ENCODE data around the gene ICAM5.

DNA sequence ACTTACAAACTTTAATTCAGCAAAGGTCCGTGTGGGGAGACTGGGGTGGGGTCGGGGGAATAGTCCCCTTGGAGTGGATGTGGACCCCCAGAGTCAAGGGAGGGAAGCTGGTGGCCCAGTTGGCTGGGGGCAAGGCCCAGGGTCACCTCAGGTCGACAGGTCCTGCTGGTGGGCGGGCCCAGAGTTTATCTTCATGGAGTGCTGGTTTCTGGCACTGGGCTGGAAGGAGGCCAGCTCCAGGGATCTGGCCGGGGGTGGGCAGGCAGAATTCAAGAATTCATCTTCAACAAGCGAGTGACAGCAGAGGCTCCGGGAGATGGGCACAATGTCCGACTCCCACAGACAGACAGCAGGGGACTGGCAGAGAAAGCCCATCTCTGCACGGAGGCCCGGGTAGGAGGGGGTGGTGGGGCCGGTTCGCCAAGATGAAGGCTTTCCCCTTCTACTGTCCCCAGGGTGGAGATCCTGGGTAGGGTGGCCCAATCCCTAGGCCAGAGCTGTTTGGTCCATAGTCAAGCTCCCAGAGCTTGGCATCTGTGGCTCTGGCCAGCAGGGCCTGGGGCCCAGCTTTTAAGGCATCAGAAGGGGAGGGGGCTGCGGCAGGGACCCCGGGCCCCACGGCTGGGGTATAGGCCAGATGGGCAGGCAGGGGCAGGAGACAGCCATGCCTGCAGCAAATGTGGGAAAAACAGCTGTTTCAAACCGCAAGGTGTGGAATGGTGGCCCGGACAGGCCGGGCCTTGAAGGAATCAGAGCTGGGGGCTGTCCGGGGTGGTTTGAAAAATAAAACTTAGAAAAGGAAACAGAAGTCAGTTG is 26.7 kb downstream of the ICAM5 start:
- TF ChIP-seq HDGF (IDR thresholded peaks at IDR 0.05; ENCODE audit: borderline replicate concordance) (no peak), TARDBP (IDR thresholded peaks at IDR 0.05) (no peak), FOXK2 (IDR thresholded peaks at IDR 0.05) (no peak), FOXA1 (IDR thresholded peaks at IDR 0.05) (no peak), NFRKB (IDR thresholded peaks at IDR 0.05) (no peak)

Data from HEK293T (cell line).